Lower lobe of right lung (tissue), 2 donors: ENCODE measurements around the gene ABHD16A. TPM values are rescaled to one million over a fixed set of nuclear protein-coding genes. Genes with fewer than 3 reads are reported as not detected.

Source experiments
- ATAC-seq, 2 donors: fragments of 200-7000 bp; cut with Tn5 transposase; one replicate each; pipeline ENCODE4 v1.9.1; 2020 to 2022; ENCODE audit warnings: mild to moderate bottlenecking in 2 of 2, moderate library complexity in 2 of 2
- DNase-seq: peaks from one replicate; pipeline ENCODE4 v3.0.0-alpha.2; 2020
- H3K27ac ChIP-seq: fragments of 200-600 bp; one replicate; pipeline ENCODE4 v1.8.0; 2022
- H3K27me3 ChIP-seq: fragments of 200-600 bp; one replicate; pipeline ENCODE4 v1.8.0; 2022; ENCODE audit warnings: low read depth
- H3K36me3 ChIP-seq: fragments of 200-600 bp; one replicate; pipeline ENCODE4 v1.8.0; 2022; ENCODE audit warnings: mild to moderate bottlenecking
- H3K4me1 ChIP-seq: fragments of 200-600 bp; one replicate; pipeline ENCODE4 v1.8.0; 2022
- H3K4me3 ChIP-seq: fragments of 200-600 bp; one replicate; pipeline ENCODE4 v1.8.0; 2022; ENCODE audit warnings: mild to moderate bottlenecking
- H3K9me3 ChIP-seq: fragments of 200-600 bp; one replicate; pipeline ENCODE4 v1.8.0; 2022
- intact Hi-C: fragments of 100-400 bp; cut with DNase I; formaldehyde crosslinking; loops from one replicate; pipeline ENCODE4 v1.11.0; 2022
- total RNA-seq: library from RNA; stranded (reverse); fragmentation: NEBNext Ultra II Directional; extraction: Animal tissue kit (Norgen Biotek cat#: 25700); gene quantifications from one replicate; pipeline ENCODE4 v1.2.1, GENCODE V29; 2021
- TF ChIP-seq, protein P1 (sequence below): fragments of 200-600 bp; IDR thresholded peaks from one replicate; pipeline ENCODE4 v1.8.0; 2022; ENCODE audit warnings: antibody characterized with exemption, mild to moderate bottlenecking
- donor health status: DM: no; HTN: yes; CAD: no; lungs with severe emphysema.

ABHD16A gene
- total RNA-seq, 1 donor from 2014 or later: 56.4 TPM

DNA sequence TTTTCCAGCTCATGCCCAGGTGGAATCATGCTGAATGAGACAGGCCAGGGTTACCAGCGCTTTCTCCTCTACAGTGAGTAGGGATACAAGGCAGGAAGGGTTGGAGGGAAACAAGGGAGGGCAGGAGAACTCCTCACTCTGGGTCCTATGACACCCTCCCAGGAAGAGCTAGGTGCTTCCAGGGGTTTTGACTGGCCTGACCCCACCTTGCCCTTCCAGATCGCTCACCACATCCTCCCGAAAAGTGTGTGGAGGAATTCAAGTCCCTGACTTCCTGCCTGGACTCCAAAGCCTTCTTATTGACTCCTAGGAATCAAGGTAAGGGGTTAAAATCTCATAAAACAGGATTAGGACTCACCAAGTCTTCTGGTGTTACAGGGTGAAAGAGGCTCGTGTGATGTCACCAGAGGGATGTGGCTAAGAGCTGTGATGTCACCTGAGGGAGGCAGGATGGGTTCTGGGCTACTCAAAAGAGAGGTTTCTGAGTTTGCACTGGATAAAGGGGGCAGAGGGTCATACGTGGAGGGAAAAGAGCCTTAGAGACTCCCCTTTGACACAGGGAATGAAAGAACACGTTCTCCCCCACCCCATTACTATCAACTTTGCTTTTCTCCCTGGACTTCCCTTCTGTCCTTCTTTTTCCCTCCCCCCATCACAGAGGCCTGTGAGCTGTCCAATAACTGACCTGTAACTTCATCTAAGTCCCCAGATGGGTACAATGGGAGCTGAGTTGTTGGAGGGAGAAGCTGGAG, 45.5 kb downstream of the ABHD16A start:
- TF ChIP-seq, protein P1, sequence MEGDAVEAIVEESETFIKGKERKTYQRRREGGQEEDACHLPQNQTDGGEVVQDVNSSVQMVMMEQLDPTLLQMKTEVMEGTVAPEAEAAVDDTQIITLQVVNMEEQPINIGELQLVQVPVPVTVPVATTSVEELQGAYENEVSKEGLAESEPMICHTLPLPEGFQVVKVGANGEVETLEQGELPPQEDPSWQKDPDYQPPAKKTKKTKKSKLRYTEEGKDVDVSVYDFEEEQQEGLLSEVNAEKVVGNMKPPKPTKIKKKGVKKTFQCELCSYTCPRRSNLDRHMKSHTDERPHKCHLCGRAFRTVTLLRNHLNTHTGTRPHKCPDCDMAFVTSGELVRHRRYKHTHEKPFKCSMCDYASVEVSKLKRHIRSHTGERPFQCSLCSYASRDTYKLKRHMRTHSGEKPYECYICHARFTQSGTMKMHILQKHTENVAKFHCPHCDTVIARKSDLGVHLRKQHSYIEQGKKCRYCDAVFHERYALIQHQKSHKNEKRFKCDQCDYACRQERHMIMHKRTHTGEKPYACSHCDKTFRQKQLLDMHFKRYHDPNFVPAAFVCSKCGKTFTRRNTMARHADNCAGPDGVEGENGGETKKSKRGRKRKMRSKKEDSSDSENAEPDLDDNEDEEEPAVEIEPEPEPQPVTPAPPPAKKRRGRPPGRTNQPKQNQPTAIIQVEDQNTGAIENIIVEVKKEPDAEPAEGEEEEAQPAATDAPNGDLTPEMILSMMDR: no peak

DNA sequence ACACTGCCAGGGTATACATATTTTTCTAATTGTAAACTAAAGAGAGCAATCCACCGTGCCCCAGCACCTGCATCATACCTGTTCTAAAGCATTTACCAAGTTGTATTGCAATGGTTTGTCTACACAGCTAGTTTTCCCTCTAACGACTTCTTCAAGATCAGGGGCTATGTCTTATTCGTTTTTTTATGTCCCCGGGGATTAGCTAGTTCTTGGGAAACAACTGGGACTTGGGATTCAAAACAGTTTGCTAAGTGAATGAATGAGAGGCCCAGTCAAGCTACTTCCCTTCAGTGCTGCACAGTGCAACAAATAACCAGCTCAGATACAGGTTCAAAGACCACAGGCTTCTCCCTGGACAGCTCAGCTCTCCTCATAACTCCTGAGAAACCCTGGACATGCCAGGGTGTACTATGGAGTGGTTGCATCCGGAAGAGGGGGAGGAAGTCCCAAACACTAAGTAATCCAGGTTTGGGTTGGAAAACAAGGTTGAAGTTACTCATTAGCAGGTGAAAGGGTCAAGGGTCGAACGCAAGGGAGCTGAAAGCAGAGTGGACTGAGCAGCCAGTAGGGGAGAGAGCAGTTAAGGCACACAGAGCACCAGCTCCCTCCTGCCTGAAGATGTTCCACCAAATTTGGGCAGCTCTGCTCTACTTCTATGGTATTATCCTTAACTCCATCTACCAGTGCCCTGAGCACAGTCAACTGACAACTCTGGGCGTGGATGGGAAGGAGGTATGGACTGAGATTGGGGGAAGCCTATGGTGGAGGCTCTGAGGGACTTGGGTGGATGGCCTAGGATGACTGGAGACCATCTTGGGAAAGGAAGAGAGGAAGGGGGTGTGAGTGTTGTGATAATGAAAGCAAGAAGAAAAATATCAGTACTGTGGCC, 47.5 kb downstream of the ABHD16A start, which contains the start of gene APOM:
Gene APOM, plus strand, starts transcription at position 546 of the 889 bp plus-strand sequence. Its CDS starts 73 bp downstream, at position 619.
- Histone ChIP-seq H3K4me1 (peaks cover 50% of the 10 kb centered on the region), H3K9me3 (no peaks in the 10 kb centered on the region), H3K27me3 (no peaks in the 10 kb centered on the region), H3K27ac (no peak within 1 kb of the TSS), H3K36me3 (peaks cover 34% of the 10 kb centered on the region), H3K4me3 (no peak within 1 kb of the TSS)
- TF ChIP-seq, protein P1: no peak
- ATAC-seq (no peak), DNase-seq (no peak)
- intact Hi-C loops: no loop called here

More for the DNA sequence above, 45.5 kb downstream of the ABHD16A start:
- DNase-seq: no peak
- Histone ChIP-seq H3K9me3 (no peaks in the 10 kb centered on the region), H3K27me3 (no peaks in the 10 kb centered on the region), H3K4me1 (peaks cover 51% of the 10 kb centered on the region), H3K27ac (peak overlapping the region; percentile 6), H3K4me3 (no peak overlapping the region), H3K36me3 (peaks cover 36% of the 10 kb centered on the region)
- intact Hi-C loops: no loop called here
- no peak for ATAC-seq

DNA sequence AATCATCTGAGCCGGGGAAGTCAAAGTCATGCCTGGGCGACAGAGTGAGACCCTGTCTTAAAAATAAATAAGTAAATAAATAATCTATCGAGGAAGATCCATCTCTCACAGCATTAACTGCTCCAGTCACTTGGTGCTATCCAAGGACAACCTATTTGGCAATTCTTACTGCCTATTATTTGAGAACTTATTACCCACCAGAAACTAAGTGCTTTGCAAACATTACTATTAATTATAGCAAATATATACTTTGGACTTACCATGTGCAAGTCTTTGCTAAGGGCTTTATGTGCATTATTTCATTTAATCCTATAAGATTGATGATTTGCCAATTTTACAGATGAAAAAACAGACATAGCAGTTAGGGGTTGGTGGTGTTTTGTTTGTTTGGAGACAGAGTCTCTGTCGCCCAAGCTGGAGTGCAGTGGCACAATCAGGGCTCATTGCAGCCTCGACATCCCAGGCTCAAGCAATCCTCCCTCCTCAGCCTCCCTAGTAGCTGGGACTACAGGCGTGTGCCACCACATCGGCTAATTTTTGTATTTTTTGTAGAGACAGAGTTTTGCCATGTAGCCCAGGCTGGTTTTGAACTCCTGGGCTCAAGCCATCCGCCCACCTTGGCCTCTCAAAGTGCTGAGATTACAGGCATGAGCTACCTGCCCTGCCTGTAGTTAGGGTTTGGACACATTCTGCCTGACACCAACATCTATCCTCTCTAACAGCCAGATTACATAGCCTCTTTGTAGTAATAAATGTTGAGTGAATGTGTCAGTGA, 48.4 kb downstream of the ABHD16A start:
- ATAC-seq: no peak
- intact Hi-C loops: no loop called here
- no peaks in the 10 kb centered on the region for H3K9me3 ChIP-seq

DNA sequence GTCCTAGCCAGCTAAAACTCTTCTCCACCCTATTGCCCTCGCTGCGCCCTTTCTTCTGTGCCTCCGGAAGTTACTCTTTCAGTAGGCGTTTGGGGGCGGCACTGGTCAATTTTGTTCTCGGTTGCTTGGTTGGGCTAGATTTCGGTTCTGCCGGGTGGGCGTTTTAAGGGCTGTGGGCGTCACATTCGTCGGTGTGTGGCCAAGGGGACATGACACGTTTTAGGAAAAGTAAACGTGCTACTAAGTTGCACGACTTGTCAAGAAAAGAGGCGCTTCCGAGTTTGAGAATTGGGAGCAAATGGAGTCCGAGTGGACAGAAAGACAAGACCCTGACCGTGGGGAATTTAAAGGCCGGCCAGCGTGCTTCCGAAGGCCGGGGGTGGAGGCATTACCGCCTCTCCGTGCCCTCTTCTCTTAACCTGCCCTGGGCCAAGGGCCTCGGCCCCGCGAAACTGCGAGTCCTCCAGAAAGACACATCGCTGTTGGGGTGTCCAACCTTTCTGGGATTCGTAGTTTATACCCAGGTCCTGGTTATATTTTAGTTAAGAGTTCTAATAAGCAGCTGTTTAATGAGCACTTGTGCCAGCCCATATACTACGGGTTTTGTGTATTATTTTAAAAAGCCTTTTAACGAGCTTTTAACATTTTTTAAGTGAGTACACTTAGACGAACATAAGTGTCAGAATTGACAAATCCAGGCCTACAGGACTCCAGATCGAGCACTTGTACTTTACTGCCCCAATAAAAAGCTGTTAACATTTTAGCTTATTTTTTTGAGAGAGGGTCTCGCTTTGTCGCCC, 50.0 kb downstream of the ABHD16A start:
- intact Hi-C loops: no loop called here
- TF ChIP-seq, protein P1: no peak
- H3K4me1 ChIP-seq: peaks cover 36% of the 10 kb centered on the region

More for the DNA sequence above, 48.4 kb downstream of the ABHD16A start:
- no peak overlapping the region for H3K4me3 ChIP-seq
- DNase-seq: no peak
- peaks cover 53% of the 10 kb centered on the region for H3K4me1 ChIP-seq
- TF ChIP-seq, protein P1: no peak
- H3K27ac ChIP-seq: no peak overlapping the region
- no peaks in the 10 kb centered on the region for H3K27me3 ChIP-seq
- peaks cover 42% of the 10 kb centered on the region for H3K36me3 ChIP-seq

More for the DNA sequence above, 50.0 kb downstream of the ABHD16A start:
- Histone ChIP-seq H3K9me3 (no peaks in the 10 kb centered on the region), H3K27me3 (no peaks in the 10 kb centered on the region), H3K27ac (peak overlapping the region; percentile 96), H3K36me3 (peaks cover 58% of the 10 kb centered on the region), H3K4me3 (peak overlapping the region; percentile 87)
- peak; percentile 87 to 88 for ATAC-seq
- peak; percentile 88 for DNase-seq
